KMS-11 (cell line): ENCODE results near the gene SLC38A4.

Experiments used
- H2AFZ ChIP-seq: fragments of 200-600 bp; sonication (generic); 2 replicates; pipeline ENCODE4 v1.6.1; 2016; ENCODE audit warnings: antibody characterized with exemption, mixed run types, low read depth
- H3K27ac ChIP-seq: fragments of 200-600 bp; sonication (generic); 2 replicates; pipeline ENCODE4 v1.6.1; 2016; ENCODE audit warnings: mild to moderate bottlenecking, mixed run types
- H3K27me3 ChIP-seq: fragments of 200-600 bp; sonication (generic); 2 replicates; pipeline ENCODE4 v1.6.1; 2017; ENCODE audit warnings: mild to moderate bottlenecking, low read depth, mixed run types, moderate library complexity; ENCODE audit not compliant: insufficient read depth
- H3K36me3 ChIP-seq: fragments of 200-600 bp; sonication (generic); 2 replicates; pipeline ENCODE4 v1.6.1; 2017; ENCODE audit warnings: mild to moderate bottlenecking, mixed run types; ENCODE audit not compliant: insufficient read depth
- H3K4me1 ChIP-seq: fragments of 200-600 bp; sonication (generic); 2 replicates; pipeline ENCODE4 v1.6.1; 2016; ENCODE audit warnings: mild to moderate bottlenecking, low read depth, mixed run types; ENCODE audit not compliant: poor library complexity, severe bottlenecking
- H3K4me2 ChIP-seq: fragments of 200-600 bp; sonication (generic); 2 replicates; pipeline ENCODE4 v1.7.0; 2016; ENCODE audit warnings: mild to moderate bottlenecking, mixed run types
- H3K4me3 ChIP-seq: fragments of 200-600 bp; sonication (generic); IDR thresholded peaks from 2 replicates; pipeline ENCODE4 v1.6.1; 2017; ENCODE audit warnings: low read depth, low read length, mixed read lengths; ENCODE audit not compliant: insufficient read depth
- H3K79me2 ChIP-seq: fragments of 200-600 bp; sonication (generic); 2 replicates; pipeline ENCODE4 v1.6.1; 2016; ENCODE audit warnings: low read depth, mixed run types; ENCODE audit not compliant: insufficient read depth
- H3K9ac ChIP-seq: fragments of 200-600 bp; sonication (generic); 2 replicates; pipeline ENCODE4 v1.6.1; 2016; ENCODE audit warnings: mild to moderate bottlenecking, mixed run types
- H4K20me1 ChIP-seq: fragments of 200-600 bp; sonication (generic); 2 replicates; pipeline ENCODE4 v1.6.1; 2016; ENCODE audit warnings: mild to moderate bottlenecking, mixed run types; ENCODE audit not compliant: insufficient read depth
- CTCF ChIP-seq: fragments of 200-600 bp; sonication (generic); conservative IDR thresholded peaks from 2 replicates; pipeline ENCODE4 v1.6.1; 2017; ENCODE audit warnings: low read depth, mild to moderate bottlenecking, antibody characterized with exemption, low read length, moderate library complexity, mixed read lengths

The SLC38A4 gene

GRCh38 chr12:46722394-46723185 lies 103.2 kb downstream of the SLC38A4 start:
- Histone ChIP-seq H3K27me3 (no peaks in the 10 kb centered on the region), H3K27ac (no peak overlapping the region), H3K4me3 (no peak overlapping the region), H3K36me3 (no peaks in the 10 kb centered on the region), H4K20me1 (no peaks in the 10 kb centered on the region), H3K4me2 (no peak overlapping the region), H2AFZ (no peak overlapping the region), H3K4me1 (no peaks in the 10 kb centered on the region), H3K79me2 (no peaks in the 10 kb centered on the region), H3K9ac (no peak overlapping the region)
- TF ChIP-seq CTCF: no peak

- Histone ChIP-seq H3K36me3 (no peaks in the 10 kb centered on the region), H3K4me2 (no peak overlapping the region), H3K4me3 (no peak overlapping the region), H4K20me1 (no peaks in the 10 kb centered on the region), H3K9ac (no peak overlapping the region), H3K4me1 (no peaks in the 10 kb centered on the region), H3K27ac (no peak overlapping the region), H3K79me2 (no peaks in the 10 kb centered on the region), H3K27me3 (no peaks in the 10 kb centered on the region), H2AFZ (no peak overlapping the region)
- TF ChIP-seq CTCF: no peak
Measured at GRCh38 chr12:46718495-46718894, 107.3 kb downstream of the SLC38A4 start.

- H3K4me1 ChIP-seq: no peaks in the 10 kb centered on the region
Measured at GRCh38 chr12:46717868-46718267, 107.9 kb downstream of the SLC38A4 start.

GRCh38 chr12:46717159-46717558 lies 108.6 kb downstream of the SLC38A4 start:
- no peak overlapping the region for H3K27ac ChIP-seq
- no peaks in the 10 kb centered on the region for H4K20me1 ChIP-seq
- no peak overlapping the region for H3K4me3 ChIP-seq
- H3K27me3 ChIP-seq: no peaks in the 10 kb centered on the region
- H3K36me3 ChIP-seq: no peaks in the 10 kb centered on the region
- no peaks in the 10 kb centered on the region for H3K4me1 ChIP-seq
- H2AFZ ChIP-seq: no peak overlapping the region
- no peak for TF ChIP-seq CTCF
- H3K4me2 ChIP-seq: no peak overlapping the region
- H3K9ac ChIP-seq: no peak overlapping the region
- no peaks in the 10 kb centered on the region for H3K79me2 ChIP-seq

More at GRCh38 chr12:46717868-46718267, 107.9 kb downstream of the SLC38A4 start:
- Histone ChIP-seq H2AFZ (no peak overlapping the region), H3K27me3 (no peaks in the 10 kb centered on the region), H3K4me3 (no peak overlapping the region), H3K36me3 (no peaks in the 10 kb centered on the region), H4K20me1 (no peaks in the 10 kb centered on the region), H3K9ac (no peak overlapping the region), H3K79me2 (no peaks in the 10 kb centered on the region), H3K27ac (no peak overlapping the region), H3K4me2 (no peak overlapping the region)
- TF ChIP-seq CTCF: no peak
